Right lung (tissue), 5 donors: ENCODE measurements around the gene SLC25A47. TPM values are rescaled to one million over a fixed set of nuclear protein-coding genes. Genes with fewer than 3 reads are reported as not detected.

Experiments
- DNase-seq, 2 donors: peaks; one replicate each; pipeline ENCODE4 v3.0.0-alpha.2; 2013
- polyA plus RNA-seq, 5 donors: library from polyadenylated mRNA; unstranded; fragments of 120-200 nt; gene quantifications; one replicate each; pipeline versions ENCODE4 v1.2.1 to v1.2.3, GENCODE V29; 2013; ENCODE audit warnings: inconsistent platforms in 1 of 5, low replicate concordance in 1 of 5; ENCODE audit not compliant: insufficient read length in 5 of 5, insufficient read depth in 1 of 5

The SLC25A47 gene
- polyA plus RNA-seq, 5 donors = 0.06 to 0.12 TPM; not detected in 3

- DNase-seq = peak; percentile 96 to 97
Observed at GRCh38 chr14:100375963-100376735, 53.0 kb downstream of the SLC25A47 start, which contains the start of gene WDR25. Gene WDR25, plus strand, starts transcription at chr14:100376485.

GRCh38 chr14:100376751-100377171, 53.6 kb downstream of the SLC25A47 start:
- DNase-seq = no peak

Other genes with a start within 250 kb of the SLC25A47 start
- 1 to 10 TPM; 2.3 to 9.9 (median 5.8) TPM for gene DEGS2, start 163.7 kb upstream of the SLC25A47 start, polyA plus RNA-seq
- gene YY1, start 84.2 kb upstream of the SLC25A47 start, polyA plus RNA-seq = 100 to 1,000 TPM; 104 to 140 (median 120) TPM
- gene SLC25A29, start 16.9 kb upstream of the SLC25A47 start, polyA plus RNA-seq = 100 to 1,000 TPM in 1 of 5 donors, 10 to 100 TPM in 4; 57.4 to 109 (median 90.8) TPM
- 10 to 100 TPM in 4 of 5 donors, 1 to 10 TPM in 1; 8.7 to 11.7 (median 10.5) TPM for gene WDR25, start 53.1 kb downstream of the SLC25A47 start, polyA plus RNA-seq